Measurements from ENCODE around the gene CRISPLD2. TPM values are rescaled to one million over a fixed set of nuclear protein-coding genes. Genes with fewer than 3 reads are reported as not detected.

Gene CRISPLD2
- total RNA-seq, 5 donors from 2014 or later (not counting 1 experiment from before 2014, with no cell fraction given), result 0.76 to 2.8 (median 1.8) TPM

- Mint-ChIP-seq H3K9me3 (no peaks in the 10 kb centered on the region), H3K4me3 (no peak overlapping the region), H3K27ac (no peak overlapping the region), H3K36me3 (no peaks in the 10 kb centered on the region), H3K27me3 (peaks cover 0 to 9% of the 10 kb centered on the region in 2 donors), H3K4me1 (no peaks in the 10 kb centered on the region)
- ATAC-seq (replicated peaks in 1 of 4) (no peak), DNase-seq (no peak)
- ChIA-PET POLR2A (no interaction called here), CTCF (no interaction called here)
- Histone ChIP-seq H3K27me3 (replicated peaks in 1 of 2; ENCODE audit: control insufficient read depth in 2 of 2, extremely low read depth in 1 of 2, insufficient read depth in 2 of 2, low read length in 1 of 2) (peaks cover 0 to 27% of the 10 kb centered on the region in 2 experiments), H3K9me3 (no peaks in the 10 kb centered on the region), H3K27ac (ENCODE audit: low read length) (no peak overlapping the region), H3K4me3 (ENCODE audit: control insufficient read depth in 1 of 2, extremely low read depth in 1 of 2, low read length in 1 of 2) (no peak overlapping the region), H3K4me1 (ENCODE audit: control insufficient read depth in 1 of 2, extremely low read depth in 1 of 2, insufficient read depth in 2 of 2, low read length in 2 of 2) (no peaks in the 10 kb centered on the region), H3K36me3 (ENCODE audit: control insufficient read depth in 2 of 2, extremely low read depth in 1 of 2, insufficient read depth in 1 of 2, low read length in 1 of 2) (no peaks in the 10 kb centered on the region)
- WGBS (ENCODE audit: insufficient coverage), result 51% methylated on average over 9 of the region's 15 CpGs
Observed at GRCh38 chr16:84897911-84898377, 78.2 kb downstream of the CRISPLD2 start.

GRCh38 chr16:84898447-84898846 lies 78.7 kb downstream of the CRISPLD2 start:
- POLR2A ChIA-PET, result no interaction called here
- Histone ChIP-seq H3K27me3 (replicated peaks in 1 of 2; ENCODE audit: control insufficient read depth in 2 of 2, extremely low read depth in 1 of 2, insufficient read depth in 2 of 2, low read length in 1 of 2) (peaks cover 0 to 24% of the 10 kb centered on the region in 2 experiments), H3K4me3 (ENCODE audit: control insufficient read depth in 1 of 2, extremely low read depth in 1 of 2, low read length in 1 of 2) (no peak overlapping the region), H3K4me1 (ENCODE audit: control insufficient read depth in 1 of 2, extremely low read depth in 1 of 2, insufficient read depth in 2 of 2, low read length in 2 of 2) (no peaks in the 10 kb centered on the region), H3K36me3 (ENCODE audit: control insufficient read depth in 2 of 2, extremely low read depth in 1 of 2, insufficient read depth in 1 of 2, low read length in 1 of 2) (no peaks in the 10 kb centered on the region), H3K9me3 (no peaks in the 10 kb centered on the region), H3K27ac (ENCODE audit: low read length) (no peak overlapping the region)
- CTCF ChIA-PET, result no interaction called here
- DNase-seq (no peak), ATAC-seq (replicated peaks in 1 of 4) (no peak)
- Mint-ChIP-seq H3K27me3 (peaks cover 0 to 9% of the 10 kb centered on the region in 2 donors), H3K9me3 (no peaks in the 10 kb centered on the region), H3K4me1 (no peaks in the 10 kb centered on the region), H3K27ac (no peak overlapping the region), H3K4me3 (no peak overlapping the region), H3K36me3 (no peaks in the 10 kb centered on the region)
- WGBS (ENCODE audit: insufficient coverage), result 60% methylated on average over 2 of the region's 2 CpGs

- no peak overlapping the region for H3K27ac ChIP-seq (ENCODE audit: low read length)
- no peaks in the 10 kb centered on the region for H3K9me3 ChIP-seq
- 75% methylated on average over 6 of the region's 8 CpGs for WGBS (ENCODE audit: insufficient coverage)
- peaks cover 0 to 19% of the 10 kb centered on the region in 2 experiments for H3K27me3 ChIP-seq (replicated peaks in 1 of 2; ENCODE audit: control insufficient read depth in 2 of 2, extremely low read depth in 1 of 2, insufficient read depth in 2 of 2, low read length in 1 of 2)
- CTCF ChIA-PET, result no interaction called here
- no peaks in the 10 kb centered on the region for H3K36me3 ChIP-seq (ENCODE audit: control insufficient read depth in 2 of 2, extremely low read depth in 1 of 2, insufficient read depth in 1 of 2, low read length in 1 of 2)
- ATAC-seq (replicated peaks in 1 of 4) (no peak), DNase-seq (no peak)
- POLR2A ChIA-PET, result no interaction called here
- no peak overlapping the region for H3K4me3 ChIP-seq (ENCODE audit: control insufficient read depth in 1 of 2, extremely low read depth in 1 of 2, low read length in 1 of 2)
- H3K4me3 Mint-ChIP-seq, result no peak overlapping the region
- H3K4me1 Mint-ChIP-seq, result no peaks in the 10 kb centered on the region
- H3K9me3 Mint-ChIP-seq, result no peaks in the 10 kb centered on the region
- peaks cover 0 to 9% of the 10 kb centered on the region in 2 donors for H3K27me3 Mint-ChIP-seq
- no peaks in the 10 kb centered on the region for H3K36me3 Mint-ChIP-seq
- no peak overlapping the region for H3K27ac Mint-ChIP-seq
- no peaks in the 10 kb centered on the region for H3K4me1 ChIP-seq (ENCODE audit: control insufficient read depth in 1 of 2, extremely low read depth in 1 of 2, insufficient read depth in 2 of 2, low read length in 2 of 2)
Observed at GRCh38 chr16:84899414-84899813, 79.6 kb downstream of the CRISPLD2 start.

- H3K4me3 ChIP-seq (ENCODE audit: control insufficient read depth in 1 of 2, extremely low read depth in 1 of 2, low read length in 1 of 2), result no peak overlapping the region
- H3K4me1 ChIP-seq (ENCODE audit: control insufficient read depth in 1 of 2, extremely low read depth in 1 of 2, insufficient read depth in 2 of 2, low read length in 2 of 2), result no peaks in the 10 kb centered on the region
- H3K27ac ChIP-seq (ENCODE audit: low read length), result no peak overlapping the region
- peaks cover 0 to 19% of the 10 kb centered on the region in 2 experiments for H3K27me3 ChIP-seq (replicated peaks in 1 of 2; ENCODE audit: control insufficient read depth in 2 of 2, extremely low read depth in 1 of 2, insufficient read depth in 2 of 2, low read length in 1 of 2)
- ATAC-seq (replicated peaks in 1 of 4), result no peak
- no peaks in the 10 kb centered on the region for H3K4me1 Mint-ChIP-seq
- peaks cover 0 to 3% of the 10 kb centered on the region in 2 donors for H3K27me3 Mint-ChIP-seq
- 100% methylated on average over 5 of the region's 9 CpGs for WGBS (ENCODE audit: insufficient coverage)
- no peaks in the 10 kb centered on the region for H3K9me3 ChIP-seq
- POLR2A ChIA-PET, result interaction anchor here in 1 of 2 donors (0.6 kb wide), 1 partner anchor 12 kb away, joined by 3 read pairs; no protein-coding TSS in a partner anchor
- no peak overlapping the region for H3K4me3 Mint-ChIP-seq
- H3K36me3 Mint-ChIP-seq, result no peaks in the 10 kb centered on the region
- no peak overlapping the region for H3K27ac Mint-ChIP-seq
- no peaks in the 10 kb centered on the region for H3K9me3 Mint-ChIP-seq
- no peak for DNase-seq
- CTCF ChIA-PET, result no interaction called here
- no peaks in the 10 kb centered on the region for H3K36me3 ChIP-seq (ENCODE audit: control insufficient read depth in 2 of 2, extremely low read depth in 1 of 2, insufficient read depth in 1 of 2, low read length in 1 of 2)
Observed at GRCh38 chr16:84905965-84906460, 86.2 kb downstream of the CRISPLD2 start.

GRCh38 chr16:84907051-84907450 lies 87.3 kb downstream of the CRISPLD2 start:
- POLR2A ChIA-PET, result no interaction called here
- H3K4me1 ChIP-seq (ENCODE audit: control insufficient read depth in 1 of 2, extremely low read depth in 1 of 2, insufficient read depth in 2 of 2, low read length in 2 of 2), result no peaks in the 10 kb centered on the region

GRCh38 chr16:84907575-84907974 lies 87.8 kb downstream of the CRISPLD2 start:
- CTCF ChIA-PET, result interaction anchor here in 1 of 2 donors (0.6 kb wide), 1 partner anchor 657 kb away, joined by 4 read pairs; no protein-coding TSS in a partner anchor
- ATAC-seq (replicated peaks in 1 of 4) (no peak), DNase-seq (no peak)
- H3K9me3 Mint-ChIP-seq, result no peaks in the 10 kb centered on the region
- no peaks in the 10 kb centered on the region for H3K27me3 Mint-ChIP-seq
- Histone ChIP-seq H3K4me3 (ENCODE audit: control insufficient read depth in 1 of 2, extremely low read depth in 1 of 2, low read length in 1 of 2) (no peak overlapping the region), H3K27ac (ENCODE audit: low read length) (no peak overlapping the region), H3K9me3 (no peaks in the 10 kb centered on the region), H3K36me3 (ENCODE audit: control insufficient read depth in 2 of 2, extremely low read depth in 1 of 2, insufficient read depth in 1 of 2, low read length in 1 of 2) (no peaks in the 10 kb centered on the region), H3K27me3 (replicated peaks in 1 of 2; ENCODE audit: control insufficient read depth in 2 of 2, extremely low read depth in 1 of 2, insufficient read depth in 2 of 2, low read length in 1 of 2) (peaks cover 0 to 18% of the 10 kb centered on the region in 2 experiments), H3K4me1 (ENCODE audit: control insufficient read depth in 1 of 2, extremely low read depth in 1 of 2, insufficient read depth in 2 of 2, low read length in 2 of 2) (no peaks in the 10 kb centered on the region)
- no CpG with 5 or more reads among the region's 12 CpGs for WGBS (ENCODE audit: insufficient coverage)
- H3K36me3 Mint-ChIP-seq, result no peaks in the 10 kb centered on the region
- POLR2A ChIA-PET, result no interaction called here
- no peak overlapping the region for H3K4me3 Mint-ChIP-seq
- no peaks in the 10 kb centered on the region for H3K4me1 Mint-ChIP-seq
- H3K27ac Mint-ChIP-seq, result no peak overlapping the region

More at GRCh38 chr16:84907051-84907450, 87.3 kb downstream of the CRISPLD2 start:
- Histone ChIP-seq H3K27ac (ENCODE audit: low read length) (no peak overlapping the region), H3K27me3 (replicated peaks in 1 of 2; ENCODE audit: control insufficient read depth in 2 of 2, extremely low read depth in 1 of 2, insufficient read depth in 2 of 2, low read length in 1 of 2) (peaks cover 0 to 19% of the 10 kb centered on the region in 2 experiments), H3K9me3 (no peaks in the 10 kb centered on the region), H3K4me3 (ENCODE audit: control insufficient read depth in 1 of 2, extremely low read depth in 1 of 2, low read length in 1 of 2) (no peak overlapping the region), H3K36me3 (ENCODE audit: control insufficient read depth in 2 of 2, extremely low read depth in 1 of 2, insufficient read depth in 1 of 2, low read length in 1 of 2) (no peaks in the 10 kb centered on the region)
- Mint-ChIP-seq H3K4me1 (no peaks in the 10 kb centered on the region), H3K27me3 (no peaks in the 10 kb centered on the region), H3K9me3 (no peaks in the 10 kb centered on the region), H3K36me3 (no peaks in the 10 kb centered on the region), H3K27ac (no peak overlapping the region), H3K4me3 (no peak overlapping the region)
- 91% methylated on average over 7 of the region's 13 CpGs for WGBS (ENCODE audit: insufficient coverage)
- ATAC-seq (replicated peaks in 1 of 4) (no peak), DNase-seq (no peak)
- CTCF ChIA-PET, result interaction anchor here in 1 of 2 donors (0.6 kb wide), 1 partner anchor 657 kb away, joined by 4 read pairs; no protein-coding TSS in a partner anchor
